Smooth muscle cell of the umbilical artery (primary cell): ENCODE measurements around the gene ARL16. TPM values are rescaled to one million over a fixed set of nuclear protein-coding genes. Genes with fewer than 3 reads are reported as not detected.

Source experiments
- total RNA-seq: library from RNA; depleted of rRNA; stranded (reverse); fragments of >200 nt; gene quantifications from 2 replicates; pipeline ENCODE4 v1.2.3, GENCODE V29; 2014

ARL16 gene, protein sequence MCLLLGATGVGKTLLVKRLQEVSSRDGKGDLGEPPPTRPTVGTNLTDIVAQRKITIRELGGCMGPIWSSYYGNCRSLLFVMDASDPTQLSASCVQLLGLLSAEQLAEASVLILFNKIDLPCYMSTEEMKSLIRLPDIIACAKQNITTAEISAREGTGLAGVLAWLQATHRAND
- 17.8 and 19.4 TPM in 2 replicates for total RNA-seq

DNA sequence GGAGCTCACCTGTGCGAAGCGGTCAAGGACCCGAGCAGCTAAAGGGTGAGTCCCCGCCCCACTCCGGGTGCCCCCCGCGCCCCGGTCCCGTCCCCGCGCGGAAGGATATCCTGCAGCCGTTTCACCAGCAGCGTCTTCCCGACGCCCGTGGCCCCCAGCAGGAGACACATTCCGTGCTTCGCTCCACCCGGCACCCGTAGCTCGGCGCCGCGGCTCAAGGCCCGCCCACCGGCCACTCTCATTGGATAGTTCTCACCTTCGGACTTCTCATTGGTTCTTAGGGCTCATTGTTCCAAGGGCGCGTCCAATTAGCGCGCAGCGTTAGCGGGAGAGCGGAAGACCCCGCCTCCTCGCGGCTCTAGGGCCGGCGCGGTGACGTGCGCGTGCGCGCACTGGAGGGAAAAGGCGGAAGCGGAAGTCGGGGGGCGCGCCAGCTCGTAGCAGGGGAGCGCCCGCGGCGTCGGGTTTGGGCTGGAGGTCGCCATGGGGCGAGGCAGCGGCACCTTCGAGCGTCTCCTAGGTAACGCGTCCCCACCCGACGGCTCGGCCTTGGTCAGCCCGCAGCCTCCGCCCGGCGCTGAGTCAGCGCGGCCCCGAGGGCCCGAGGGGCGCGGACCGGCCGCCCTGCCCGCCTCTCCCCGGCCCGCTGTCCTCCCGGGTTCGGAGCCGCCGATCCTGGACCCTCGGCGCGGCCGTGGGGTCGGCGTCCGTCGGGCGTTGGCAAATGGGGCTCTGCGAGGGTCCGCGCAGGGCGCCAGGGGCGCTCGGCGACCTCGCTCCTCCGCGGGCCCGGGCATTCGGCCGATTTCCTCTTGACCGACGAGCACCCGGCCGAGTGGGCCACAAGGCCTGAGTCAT, at the start of gene ARL16, which contains the start of gene HGS:
ARL16 (minus strand) TSS at position 214 of the 858 bp plus-strand sequence; CDS start at position 170, 44 bp downstream.
HGS (plus strand) TSS at position 428 of the 858 bp plus-strand sequence; CDS start at position 484, 56 bp downstream.

DNA sequence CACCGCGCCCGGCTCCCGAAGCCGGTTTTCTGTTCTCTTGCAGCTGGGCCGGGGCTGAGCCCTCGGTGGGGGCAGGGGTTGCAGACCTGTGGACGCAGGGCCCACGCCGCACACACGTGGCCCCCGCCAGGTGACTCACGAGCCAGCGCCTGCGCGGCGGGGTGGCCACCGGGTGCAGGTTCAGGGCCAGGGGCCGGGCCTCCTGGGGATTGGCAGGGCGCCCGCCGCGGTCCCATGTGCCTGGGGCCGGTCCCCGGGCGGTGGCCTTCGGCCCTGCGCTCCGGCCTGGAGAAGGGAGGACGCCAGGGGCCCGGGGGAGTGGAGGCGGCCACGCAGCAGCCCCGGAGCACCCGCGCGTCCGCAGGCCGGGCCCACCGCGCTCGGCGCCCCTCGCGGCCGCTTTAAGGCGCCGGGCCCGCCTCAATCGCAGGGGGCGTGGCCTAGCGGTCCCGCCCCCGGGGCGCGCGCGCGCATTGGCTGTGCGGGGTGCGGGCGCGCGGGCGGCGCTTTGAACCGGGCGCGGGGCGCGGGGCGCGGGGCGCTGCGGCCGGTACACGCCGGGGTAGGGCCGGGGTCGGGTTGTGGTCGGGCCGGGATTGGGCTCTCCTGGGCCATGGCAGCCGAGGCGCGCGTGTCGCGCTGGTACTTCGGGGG, 28.3 kb upstream of the ARL16 start, which contains the start of gene SLC25A10:
SLC25A10 (plus strand) TSS at position 471 of the 654 bp plus-strand sequence; CDS start at position 614, 143 bp downstream.

DNA sequence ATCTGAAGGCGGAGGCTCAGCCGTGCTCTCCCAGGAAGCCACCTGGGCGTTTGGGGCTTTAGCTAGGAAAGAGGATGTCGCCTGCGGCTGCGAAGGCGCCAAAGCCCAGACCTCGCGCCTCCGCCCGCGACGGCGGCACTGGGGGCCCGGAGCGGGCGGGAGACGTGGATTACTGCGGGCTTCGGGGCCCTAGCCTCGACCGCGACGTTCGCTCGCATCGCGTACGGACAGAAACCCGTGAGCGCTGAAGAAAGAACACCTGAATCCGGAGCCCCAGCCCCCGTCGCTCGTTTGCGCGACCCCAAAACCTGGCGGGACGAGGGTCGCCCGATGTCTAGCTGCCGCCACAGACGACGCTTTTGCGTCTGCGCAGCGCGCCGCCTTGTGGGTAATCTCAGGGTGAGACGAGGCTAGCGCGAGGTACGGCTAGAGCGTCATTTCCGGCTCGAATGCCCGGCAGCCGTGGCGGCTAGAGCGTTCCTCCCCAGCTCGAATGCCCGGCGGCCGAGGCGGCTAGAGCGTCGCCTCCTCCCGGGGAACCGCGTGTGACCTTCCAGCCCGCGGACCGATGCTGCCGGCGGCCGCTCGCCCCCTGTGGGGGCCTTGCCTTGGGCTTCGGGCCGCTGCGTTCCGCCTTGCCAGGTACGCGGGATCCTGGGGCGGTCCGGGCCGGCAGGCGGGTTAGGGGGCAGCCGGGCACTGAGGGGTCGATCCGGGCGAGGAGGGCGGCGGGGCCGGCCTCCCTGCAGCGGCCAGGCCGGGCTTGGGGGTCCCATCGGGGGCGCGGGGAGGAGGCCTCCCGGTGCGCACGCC, 19.5 kb upstream of the ARL16 start, which contains the start of gene MRPL12:
MRPL12 (plus strand) TSS at position 434 of the 813 bp plus-strand sequence; CDS start at position 569, 135 bp downstream.

DNA sequence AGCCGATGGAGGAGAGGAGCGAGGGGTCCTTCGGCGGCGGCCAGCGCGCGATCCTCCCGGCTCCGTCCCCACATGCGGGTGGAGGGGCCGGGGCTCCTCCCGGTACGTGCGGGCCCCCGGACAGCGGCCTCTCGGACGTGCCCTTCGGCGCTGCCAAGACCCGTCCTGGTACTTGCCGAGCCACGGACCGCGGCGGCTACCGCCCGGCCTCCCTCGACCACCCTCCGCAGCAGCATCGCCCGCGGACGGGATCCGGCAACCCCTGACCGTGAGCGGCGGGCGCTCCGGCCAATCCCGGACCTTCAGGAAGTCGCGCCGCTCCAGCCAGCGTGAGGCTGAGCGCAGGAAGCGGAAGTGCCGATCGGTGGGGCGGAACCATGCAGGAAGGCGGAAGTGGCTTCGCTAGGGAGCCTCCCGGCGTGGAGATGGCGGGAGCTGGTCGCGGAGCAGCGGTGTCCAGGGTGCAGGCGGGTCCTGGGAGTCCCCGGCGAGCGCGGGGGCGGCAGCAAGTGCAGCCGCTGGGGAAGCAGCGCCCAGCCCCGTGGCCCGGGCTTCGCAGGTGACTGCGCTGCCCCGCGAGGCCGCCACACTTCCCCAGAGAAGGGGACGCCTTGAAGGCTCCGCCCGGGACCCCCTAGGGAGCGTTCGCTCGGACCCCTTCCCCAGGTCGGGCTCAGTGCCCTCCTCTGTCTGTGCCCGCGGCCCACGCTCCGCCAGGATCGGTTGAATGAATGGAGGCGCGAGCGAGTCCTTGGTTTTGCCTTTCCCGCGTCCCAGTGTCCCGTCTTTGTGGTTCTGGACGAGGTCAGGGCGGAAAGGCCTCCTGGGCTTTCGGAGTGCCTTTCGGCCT, 17.0 kb downstream of the ARL16 start, which contains the start of the genes CCDC137 and OXLD1:
CCDC137 (plus strand) TSS at position 396 of the 850 bp plus-strand sequence; CDS start at position 426, 30 bp downstream.
OXLD1 (minus strand) TSS at position 264 of the 850 bp plus-strand sequence; CDS start at position 236, 28 bp downstream.

DNA sequence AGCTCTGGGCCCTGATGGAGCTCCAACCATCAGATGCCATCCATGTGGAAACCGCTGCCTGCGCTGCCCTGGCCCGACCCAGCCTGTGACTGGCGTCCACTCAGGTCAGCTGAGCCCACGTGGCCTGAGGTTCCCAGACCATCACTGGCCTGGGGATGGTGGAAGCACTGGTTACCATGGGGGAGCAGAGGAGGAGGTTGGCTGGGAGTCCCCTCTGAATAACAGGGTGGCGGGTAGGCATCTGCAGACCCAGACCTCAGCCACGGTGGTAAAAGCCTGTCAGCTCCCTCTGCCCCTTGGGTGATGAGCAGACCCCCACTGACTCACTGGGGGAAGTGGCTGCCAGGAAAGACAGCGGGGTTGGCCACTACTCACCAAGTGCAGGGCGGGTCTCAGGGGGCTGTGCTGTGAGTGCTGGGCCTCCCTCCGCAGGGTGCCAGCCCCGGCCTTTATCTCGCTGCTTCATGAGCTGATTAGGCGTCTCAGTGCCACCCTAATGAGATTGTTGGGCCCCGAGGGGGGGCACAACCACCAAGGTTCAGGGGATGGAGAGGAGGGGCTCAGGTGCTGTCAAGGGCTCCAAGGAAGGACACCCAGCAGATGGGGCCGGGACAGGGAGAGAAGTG, 27.4 kb downstream of the ARL16 start, which contains the start of gene PDE6G:
PDE6G (minus strand) TSS at position 425 of the 626 bp plus-strand sequence. CDS start 3,237 bp downstream, outside the sequence.

DNA sequence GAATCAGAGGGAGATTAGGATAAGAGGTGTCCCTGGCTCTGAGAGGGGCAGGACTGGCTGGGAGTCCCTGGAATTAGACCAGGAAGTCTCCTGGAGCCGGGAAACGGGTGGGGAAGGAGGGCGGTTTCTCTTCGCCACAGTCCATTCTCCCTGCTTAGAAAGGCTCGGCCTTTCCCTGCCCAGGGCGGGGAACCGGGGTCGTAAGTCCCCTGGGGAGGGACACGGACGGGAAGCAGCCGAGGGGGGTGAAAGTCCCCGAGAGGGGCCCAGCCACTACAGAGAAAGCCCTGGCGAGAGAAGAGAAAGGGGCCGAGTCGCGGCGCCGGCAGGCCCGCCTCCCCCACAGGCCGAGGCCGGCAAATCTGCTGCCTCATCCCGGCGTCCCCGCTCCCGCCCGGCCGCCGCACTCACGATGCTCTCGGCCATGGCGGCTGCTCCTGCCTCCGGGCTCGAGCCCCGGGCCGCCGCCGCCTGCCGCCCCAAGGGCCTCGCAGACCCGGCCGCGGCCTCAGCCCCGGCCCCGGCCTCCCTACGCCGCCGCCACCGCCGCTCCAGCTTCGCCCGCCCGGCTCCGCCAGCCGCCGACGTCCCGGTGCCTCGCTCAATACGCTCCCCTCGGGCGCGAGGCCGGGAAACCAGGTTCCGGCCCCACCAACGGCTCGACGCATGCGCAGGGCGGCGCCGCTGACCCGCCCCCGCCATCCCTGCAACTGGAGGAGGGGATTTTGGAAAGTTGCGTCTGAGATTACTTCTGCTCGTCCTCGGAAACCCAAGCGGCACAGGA, 46.9 kb downstream of the ARL16 start, which contains the start of the genes NPLOC4 and TSPAN10:
NPLOC4 (minus strand) TSS at position 608 of the 784 bp plus-strand sequence; CDS start at position 426, 182 bp downstream.
TSPAN10 (plus strand) TSS at position 692 of the 784 bp plus-strand sequence. CDS start 5,217 bp downstream, outside the sequence.

Other genes starting within 250 kb of the ARL16 start
- gene ACTG1, start 171.0 kb downstream of the ARL16 start, total RNA-seq, result 6,408 and 8,170 TPM in 2 replicates
- gene FSCN2, start 155.4 kb downstream of the ARL16 start, total RNA-seq, result 1.2 and 2.7 TPM in 2 replicates
- 14.6 and 27.2 TPM in 2 replicates for gene FAAP100, start 131.4 kb downstream of the ARL16 start, total RNA-seq
- 94.1 and 131 TPM in 2 replicates for gene NPLOC4, start 46.7 kb downstream of the ARL16 start, total RNA-seq
- gene TSPAN10, start 46.6 kb downstream of the ARL16 start, total RNA-seq, result 2.1 and 3.6 TPM in 2 replicates
- not detected in 2 replicates for gene PDE6G, start 27.3 kb downstream of the ARL16 start, total RNA-seq
- 18.4 and 37.1 TPM in 2 replicates for gene OXLD1, start 17.2 kb downstream of the ARL16 start, total RNA-seq
- 5.3 and 11.0 TPM in 2 replicates for gene CCDC137, start 17.1 kb downstream of the ARL16 start, total RNA-seq
- 73.6 and 138 TPM in 2 replicates for gene HGS, start 214 bp upstream of the ARL16 start, total RNA-seq
- gene MRPL12, start 19.6 kb upstream of the ARL16 start, total RNA-seq, result 4.2 and 7.8 TPM in 2 replicates
- 8.0 and 10.5 TPM in 2 replicates for gene SLC25A10, start 28.5 kb upstream of the ARL16 start, total RNA-seq
- not detected in 2 replicates for gene GCGR, start 120.4 kb upstream of the ARL16 start, total RNA-seq
- gene MCRIP1, start 149.5 kb upstream of the ARL16 start, total RNA-seq, result 82.5 and 97.7 TPM in 2 replicates
- 0.09 TPM in 1 of 2 replicates, not detected in the other for gene PPP1R27, start 151.3 kb upstream of the ARL16 start, total RNA-seq
- gene P4HB, start 176.7 kb upstream of the ARL16 start, total RNA-seq, result 2,852 and 4,180 TPM in 2 replicates
- gene ARHGDIA, start 187.5 kb upstream of the ARL16 start, total RNA-seq, result 120 and 379 TPM in 2 replicates
- 76.3 and 110 TPM in 2 replicates for gene ALYREF, start 207.8 kb upstream of the ARL16 start, total RNA-seq
- 84.9 and 198 TPM in 2 replicates for gene ANAPC11, start 207.9 kb upstream of the ARL16 start, total RNA-seq
- gene NPB, start 218.4 kb upstream of the ARL16 start, total RNA-seq, result 0.51 and 1.5 TPM in 2 replicates
- 50.5 and 52.1 TPM in 2 replicates for gene PCYT2, start 227.6 kb upstream of the ARL16 start, total RNA-seq
- gene SIRT7, start 234.4 kb upstream of the ARL16 start, total RNA-seq, result 13.1 and 20.2 TPM in 2 replicates
- gene MAFG, start 243.9 kb upstream of the ARL16 start, total RNA-seq, result 28.2 and 32.5 TPM in 2 replicates